HG03432 (cell line): Measurements from ENCODE around the gene ENO4.

Experiments
- ATAC-seq: cut with Tn5 transposase; IDR thresholded peaks from one replicate; pipeline ENCODE4 v1.9.1; 2021; ENCODE audit warnings: mild to moderate bottlenecking, moderate library complexity; ENCODE audit not compliant: unreplicated experiment

ENO4 gene

DNA sequence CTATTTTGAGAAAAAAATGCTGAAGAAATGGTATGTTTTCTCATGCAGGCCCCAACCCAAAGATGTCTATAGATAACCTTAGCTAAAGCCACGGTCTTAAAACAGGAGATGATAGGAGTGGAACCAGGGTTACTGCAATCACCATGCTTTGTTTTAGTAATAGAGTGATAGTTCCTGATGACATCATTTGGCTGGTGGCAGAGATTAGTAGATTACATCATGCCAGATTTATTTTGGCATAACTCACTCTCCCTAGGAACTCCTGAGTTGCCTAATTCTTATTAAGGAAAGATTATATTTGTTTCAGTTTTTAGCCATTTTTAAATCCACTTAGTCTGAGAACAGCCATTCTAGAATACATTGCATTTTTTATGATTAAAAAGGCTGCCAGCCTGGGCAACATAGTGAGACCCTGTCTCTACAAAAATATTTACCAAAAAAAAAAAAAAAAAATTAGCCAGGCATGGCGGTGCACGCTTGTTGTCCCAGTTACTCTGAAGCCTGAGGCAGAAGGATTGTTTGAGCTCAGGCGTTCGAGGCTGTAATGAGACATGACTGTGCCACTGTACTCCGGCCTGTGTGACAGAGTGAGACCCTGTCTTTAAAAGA is 17.8 kb downstream of the ENO4 start:
- no peak for ATAC-seq

DNA sequence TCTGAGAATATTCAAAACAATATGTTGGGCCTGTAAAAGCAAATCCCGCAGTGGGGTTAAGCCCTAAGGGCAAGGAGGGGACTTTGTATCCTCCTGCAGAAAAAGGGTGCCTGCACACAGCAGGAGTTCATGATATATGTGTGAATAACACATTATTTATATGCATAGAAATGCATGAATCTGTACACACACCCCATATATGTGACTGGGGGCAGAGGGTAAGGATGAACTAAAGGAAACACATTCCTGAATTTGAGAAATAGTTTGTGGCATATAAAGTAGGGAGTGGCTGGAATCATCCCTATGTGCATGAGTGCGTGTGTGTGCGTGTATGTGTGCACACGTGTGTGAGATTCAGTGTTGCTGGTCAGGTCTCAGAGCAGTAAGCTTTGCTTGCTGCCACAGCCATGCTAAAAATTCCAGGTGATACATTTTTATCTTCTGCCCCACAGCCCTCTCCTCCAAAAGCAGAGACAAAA is 18.9 kb downstream of the ENO4 start:
- no peak for ATAC-seq

DNA sequence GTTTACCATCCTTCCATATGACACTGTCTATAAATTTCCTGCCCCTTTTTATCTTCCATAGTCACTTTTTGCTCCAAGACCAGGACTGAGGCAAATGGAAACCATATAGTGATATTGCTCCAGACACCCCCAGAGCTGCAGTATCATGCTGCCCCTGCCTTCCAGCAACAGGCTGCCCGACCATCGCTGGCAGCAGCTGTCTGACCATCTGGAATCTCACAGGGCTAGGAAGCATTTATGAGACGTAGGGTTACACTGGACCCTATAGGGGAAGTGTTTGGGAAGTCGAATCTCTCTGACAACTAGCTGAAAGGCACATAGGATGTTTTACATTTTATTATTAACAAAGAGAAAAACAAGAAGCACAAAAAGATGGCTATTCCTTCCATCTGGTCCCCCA is 19.4 kb downstream of the ENO4 start:
- no peak for ATAC-seq

DNA sequence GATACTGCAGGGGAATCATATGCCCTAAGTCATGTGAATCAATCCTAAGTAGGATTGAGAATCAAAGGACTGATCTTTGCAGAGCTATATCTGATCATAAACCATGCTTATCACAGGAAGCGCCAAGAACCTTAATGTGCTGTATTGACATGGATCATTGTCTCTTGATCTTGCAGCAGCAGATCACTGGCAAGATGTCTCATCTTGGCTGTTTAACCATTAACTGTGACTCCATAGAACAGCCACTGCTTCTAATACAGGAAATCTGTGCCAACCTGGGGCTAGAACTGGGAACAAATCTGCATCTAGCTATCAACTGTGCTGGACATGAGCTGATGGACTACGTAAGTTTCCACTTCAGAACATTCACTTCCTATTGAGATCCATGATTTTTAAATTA is 21.6 kb downstream of the ENO4 start:
- ATAC-seq, result no peak

DNA sequence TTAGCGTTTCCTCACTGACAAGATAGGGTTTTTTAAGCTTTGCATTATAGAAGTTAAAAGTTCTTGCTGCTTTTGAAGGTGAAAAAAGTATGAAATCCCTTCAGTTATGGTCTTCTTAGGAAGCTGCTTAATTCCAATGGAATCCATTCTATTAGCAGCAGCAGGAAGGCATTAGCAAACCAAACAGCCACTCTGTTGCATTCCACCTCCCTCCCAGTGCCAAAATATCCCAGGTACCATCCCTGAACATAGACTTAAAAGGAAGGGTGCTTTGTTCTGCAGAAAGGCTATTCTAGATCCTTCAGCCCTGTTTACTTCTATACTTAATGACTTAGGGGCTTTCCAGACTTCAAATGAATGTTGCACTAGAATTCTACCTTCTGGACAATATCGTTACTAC is 23.8 kb downstream of the ENO4 start:
- ATAC-seq, result no peak

DNA sequence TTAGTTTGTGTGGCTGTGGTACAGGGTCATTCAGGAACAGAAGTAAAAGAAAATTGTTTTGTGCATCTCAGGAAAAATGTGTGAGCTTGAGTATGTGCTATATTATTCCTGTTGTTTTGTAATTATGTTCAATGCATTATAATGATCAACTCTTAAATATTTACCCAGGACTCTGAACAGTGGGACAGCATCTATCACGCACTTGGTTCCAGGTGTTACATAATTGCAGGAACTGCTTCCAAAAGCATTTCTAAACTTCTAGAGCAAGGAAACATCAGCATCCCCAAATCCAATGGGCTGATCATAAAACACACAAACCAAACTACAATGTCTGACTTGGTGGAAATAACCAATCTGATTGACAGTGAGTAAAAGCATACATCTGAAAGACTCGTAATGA is 26.6 kb downstream of the ENO4 start:
- no peak for ATAC-seq

DNA sequence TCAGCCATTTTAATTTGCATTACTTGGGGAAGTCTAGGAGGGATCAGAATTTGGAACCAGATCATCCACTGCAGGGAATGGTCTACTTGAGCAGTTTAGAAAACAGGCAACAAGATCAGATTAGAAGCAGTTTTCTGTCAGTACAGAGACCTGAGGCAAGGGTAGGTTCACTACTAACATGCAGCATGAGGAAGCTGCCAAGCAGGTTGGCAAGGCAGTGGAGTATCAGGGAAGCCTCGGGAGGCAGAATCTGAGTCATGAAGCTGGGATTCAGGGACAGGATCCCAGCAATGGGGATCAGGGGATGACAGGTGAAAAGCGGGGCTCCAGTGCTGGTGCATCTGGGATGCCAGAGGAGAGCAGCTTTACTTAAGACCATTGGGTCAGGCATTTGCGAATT is 28.1 kb downstream of the ENO4 start:
- no peak for ATAC-seq

DNA sequence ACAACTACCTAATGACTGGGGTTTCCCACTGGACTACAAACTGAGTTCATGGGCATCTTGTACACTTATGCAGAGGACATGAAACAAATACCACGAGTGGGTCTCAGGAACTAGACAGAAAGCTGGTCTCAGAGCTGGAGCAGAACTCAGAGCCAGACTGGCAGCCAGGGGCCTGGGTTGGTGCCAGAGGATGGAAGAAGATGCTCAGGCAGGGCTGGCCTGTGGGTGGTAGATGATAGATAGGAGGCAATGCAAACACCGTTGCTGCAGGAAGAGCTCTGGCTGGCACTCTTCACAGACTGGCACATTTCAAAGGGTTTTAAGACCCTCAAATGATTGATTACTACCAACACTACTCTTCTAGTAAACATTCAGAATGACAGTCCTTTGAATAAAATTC is 28.8 kb downstream of the ENO4 start:
- ATAC-seq, result no peak

DNA sequence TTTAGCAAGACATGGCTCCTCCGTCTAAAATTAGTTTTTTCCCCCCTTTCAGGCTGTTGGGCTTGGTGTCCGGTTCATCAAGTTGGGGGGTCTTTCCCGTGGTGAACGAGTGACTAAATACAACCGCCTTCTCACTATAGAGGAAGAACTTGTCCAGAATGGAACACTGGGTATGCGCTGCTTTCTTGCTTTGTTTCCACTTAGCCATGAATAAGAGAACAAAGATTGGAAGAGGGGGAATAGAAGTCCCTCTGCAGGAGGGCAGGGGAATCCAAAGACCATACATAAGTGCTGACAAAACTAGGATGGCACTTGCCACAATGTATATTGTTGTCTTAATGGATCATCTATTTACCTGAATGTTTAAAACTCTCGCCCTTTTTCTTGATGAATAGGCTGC is 30.5 kb downstream of the ENO4 start:
- no peak for ATAC-seq

DNA sequence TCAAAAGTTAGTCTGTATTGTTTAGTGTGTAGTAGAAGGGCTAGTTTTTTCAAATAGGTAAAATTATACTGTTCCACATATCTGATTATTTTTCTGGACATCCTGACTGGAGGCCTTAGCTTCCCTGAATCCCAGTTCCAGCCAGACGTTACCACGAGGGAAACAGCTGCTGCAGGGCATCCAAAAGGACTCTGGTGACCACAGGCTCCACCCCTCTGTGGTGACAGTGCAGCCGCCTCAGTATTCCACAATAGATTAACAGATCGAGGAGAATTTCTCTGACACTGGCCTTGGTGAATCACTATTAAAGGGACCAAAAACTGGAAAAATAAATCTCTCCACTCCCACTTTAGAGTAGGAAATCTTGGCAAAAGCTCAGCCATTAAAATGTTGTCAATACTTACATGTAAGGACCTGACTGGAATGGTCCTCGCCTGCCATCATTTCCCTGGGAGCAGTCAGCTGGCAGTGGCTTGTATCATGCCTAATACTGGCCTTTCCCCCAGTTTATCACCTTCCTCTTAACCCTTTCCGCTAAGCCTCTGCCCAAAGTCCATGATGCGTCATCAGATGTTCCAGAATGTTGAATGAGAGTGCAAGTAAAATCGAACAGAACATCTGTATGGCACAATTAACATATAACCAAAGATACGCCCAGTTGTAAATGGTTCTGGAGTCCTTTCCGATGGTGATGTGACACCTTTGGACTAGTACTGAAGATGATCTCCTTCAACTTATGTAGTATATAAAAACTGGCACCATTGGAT is 31.6 kb downstream of the ENO4 start:
- no peak for ATAC-seq

DNA sequence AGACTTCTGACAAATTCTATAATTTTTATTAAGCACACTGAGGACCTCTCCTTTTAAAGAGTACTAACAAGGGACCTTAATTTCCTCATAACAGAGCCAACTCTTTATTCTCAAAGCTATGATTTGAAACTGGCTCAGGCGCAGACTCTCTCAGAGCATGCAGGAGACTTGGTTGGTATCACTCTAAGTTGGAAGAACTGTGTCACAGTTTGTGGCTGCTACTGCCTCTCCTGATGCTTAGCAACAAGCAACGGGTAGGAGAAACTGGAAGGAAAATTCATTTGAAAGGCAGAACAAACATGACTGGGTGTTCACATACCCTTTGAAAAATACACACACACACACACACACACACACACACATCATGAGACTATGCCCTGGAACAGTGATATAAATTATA is 33.3 kb downstream of the ENO4 start:
- ATAC-seq, result no peak

DNA sequence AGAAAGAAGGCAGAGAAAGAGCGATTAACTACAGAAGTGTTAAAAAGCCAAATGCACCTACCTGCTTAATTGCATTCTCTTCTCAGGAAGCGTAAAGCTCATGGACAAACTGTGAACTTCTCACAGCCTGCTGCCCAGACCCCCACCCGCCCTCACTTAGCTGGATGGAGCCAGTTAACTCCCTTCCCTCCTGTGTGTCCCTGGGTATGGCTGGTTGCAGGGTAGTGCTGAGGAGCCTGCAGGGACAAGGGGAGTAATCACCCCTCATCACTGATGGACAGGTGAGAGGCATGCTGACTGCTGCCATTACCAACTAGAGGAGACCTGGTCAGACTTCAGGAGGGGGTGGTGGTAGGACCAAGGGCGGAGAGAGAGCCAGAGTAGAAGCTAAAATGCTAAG is 37.5 kb downstream of the ENO4 start:
- no peak for ATAC-seq

DNA sequence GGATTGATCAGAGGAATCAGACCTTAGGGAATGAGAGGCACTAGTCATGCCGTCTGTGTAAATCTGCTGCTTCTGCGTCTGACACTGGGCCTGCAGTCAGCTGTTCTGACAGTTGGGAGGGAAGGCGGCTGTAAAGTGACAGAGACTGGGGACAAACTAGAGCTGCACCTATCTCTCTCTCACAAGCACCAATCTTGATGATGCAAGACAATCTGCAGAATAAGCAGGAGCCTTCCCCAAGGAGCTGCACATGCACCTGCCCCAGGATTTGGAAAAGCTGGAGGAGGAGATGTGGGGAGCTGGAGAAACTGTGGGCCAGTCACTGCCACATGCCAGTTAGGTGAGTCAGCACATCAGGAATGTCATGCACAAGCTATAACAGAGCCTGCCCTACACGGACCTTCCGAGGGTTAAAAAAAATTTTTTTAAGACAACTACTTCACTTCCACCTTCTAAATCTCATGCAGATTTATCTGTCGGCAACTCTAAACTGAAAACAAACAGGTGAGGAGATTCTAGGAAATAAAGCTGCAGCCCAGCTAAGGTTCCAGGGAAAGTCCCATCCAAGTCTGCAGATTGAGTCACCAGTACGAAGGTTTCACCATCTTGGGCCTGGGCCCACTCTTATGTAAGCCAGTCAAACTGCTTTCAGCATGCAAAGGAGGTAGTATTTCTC is 39.2 kb downstream of the ENO4 start:
- no peak for ATAC-seq

DNA sequence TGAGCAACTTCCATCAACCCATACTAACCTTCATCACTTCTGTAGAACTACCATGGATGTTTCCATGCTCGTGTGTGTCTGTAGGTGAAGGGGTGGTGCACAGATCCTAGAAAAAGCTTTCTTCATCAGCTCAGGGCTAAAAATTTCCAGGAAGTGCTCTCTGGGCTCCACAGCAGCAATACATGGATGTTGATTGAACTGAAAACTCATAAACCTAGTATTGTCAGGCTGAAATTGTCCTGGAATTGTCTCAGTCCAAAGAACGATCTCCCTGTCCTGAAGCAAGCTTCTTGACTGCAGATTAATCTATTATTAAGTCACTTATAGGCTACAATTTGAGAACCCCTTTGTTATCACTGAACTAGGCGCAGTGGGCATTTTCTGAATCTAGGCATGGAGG is 39.8 kb downstream of the ENO4 start:
- ATAC-seq, result no peak

DNA sequence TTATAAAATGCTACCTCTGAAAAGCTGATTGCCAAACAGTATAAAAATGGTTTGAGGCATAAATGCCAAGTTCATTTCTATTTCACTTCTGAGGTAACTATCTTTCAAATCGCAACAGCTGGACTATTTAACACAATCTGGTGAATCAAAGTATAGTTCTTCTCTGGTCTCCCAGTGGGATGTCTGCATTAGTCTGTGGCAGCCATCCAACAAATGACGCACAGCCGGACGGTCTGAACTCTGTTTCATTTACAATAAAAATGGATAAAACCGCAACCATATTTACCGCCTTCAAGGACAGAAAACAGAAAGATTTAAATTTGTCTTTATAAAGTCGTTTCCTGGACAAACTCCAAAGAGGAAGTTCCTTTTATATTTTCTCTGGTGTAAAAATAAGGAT is 41.9 kb downstream of the ENO4 start:
- no peak for ATAC-seq

DNA sequence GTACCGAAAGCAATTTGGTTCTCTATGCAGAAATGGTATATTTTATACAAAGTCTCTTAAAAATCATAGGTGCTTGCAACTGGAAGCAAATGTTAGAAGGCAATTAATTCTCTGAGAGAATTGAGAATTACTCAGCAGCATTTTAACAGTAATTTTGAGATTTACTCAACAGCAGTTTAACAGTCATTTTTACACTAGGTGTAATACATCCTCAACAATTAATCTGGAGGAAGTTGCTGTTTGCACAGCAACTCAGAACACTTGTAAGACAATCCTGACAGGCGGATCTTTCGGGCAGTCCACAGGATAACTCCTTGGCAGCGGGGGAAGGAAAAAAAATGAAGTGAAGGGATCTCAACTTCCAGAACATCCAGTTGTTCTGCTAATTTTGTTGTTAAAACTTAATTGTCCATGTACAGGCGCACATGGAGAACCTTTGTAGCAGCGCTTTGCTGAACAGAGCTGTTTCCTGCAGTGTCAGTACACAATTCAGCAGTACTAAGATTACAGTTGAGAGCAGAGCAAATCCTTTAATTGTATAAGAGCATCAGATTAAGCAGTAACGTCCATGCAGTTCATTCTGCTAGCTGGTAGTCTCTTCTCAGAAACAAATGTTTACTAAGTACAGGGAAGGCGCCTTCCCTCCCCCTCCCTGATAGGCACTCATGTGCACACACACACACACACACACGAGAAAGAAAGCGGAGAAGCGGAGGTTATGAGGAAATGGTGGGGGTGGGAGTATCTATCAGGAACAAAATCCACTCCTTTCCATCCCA is 43.8 kb downstream of the ENO4 start:
- no peak for ATAC-seq

DNA sequence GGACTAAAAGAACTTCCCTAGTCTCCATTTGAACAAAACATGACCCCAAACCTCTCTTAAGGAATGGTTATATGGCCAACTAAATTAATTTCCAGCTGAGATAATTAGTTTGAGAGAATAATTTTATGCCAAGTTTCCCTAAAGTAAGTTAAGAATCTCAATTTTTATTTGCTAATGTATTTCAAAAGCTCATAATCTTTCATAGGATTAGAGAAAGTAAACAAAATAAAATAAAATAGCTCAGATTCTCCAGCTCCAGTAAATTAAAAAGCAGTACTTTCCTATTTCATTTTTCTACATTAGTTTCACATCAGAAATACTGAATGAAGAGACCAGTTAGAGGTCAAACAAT is 44.4 kb downstream of the ENO4 start:
- ATAC-seq, result no peak

DNA sequence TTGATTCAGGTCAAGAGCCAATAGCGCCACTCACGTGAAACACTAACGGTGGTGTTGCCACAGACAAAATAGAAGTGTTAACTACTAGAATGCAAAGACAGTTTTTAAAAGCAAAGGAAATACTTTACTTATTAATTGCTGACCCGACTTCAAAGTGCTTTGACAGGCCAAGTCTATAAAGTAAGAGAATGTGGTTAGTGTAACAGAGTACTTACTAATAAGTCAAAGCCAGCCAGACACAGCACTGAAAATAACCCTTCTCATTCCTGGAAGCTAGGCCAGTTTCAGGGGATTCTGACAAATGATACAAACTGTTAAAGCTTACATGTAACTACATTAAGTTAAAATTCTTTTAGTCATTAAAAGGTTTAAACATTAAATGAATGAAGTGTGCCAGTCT is 50.3 kb downstream of the ENO4 start:
- no peak for ATAC-seq

DNA sequence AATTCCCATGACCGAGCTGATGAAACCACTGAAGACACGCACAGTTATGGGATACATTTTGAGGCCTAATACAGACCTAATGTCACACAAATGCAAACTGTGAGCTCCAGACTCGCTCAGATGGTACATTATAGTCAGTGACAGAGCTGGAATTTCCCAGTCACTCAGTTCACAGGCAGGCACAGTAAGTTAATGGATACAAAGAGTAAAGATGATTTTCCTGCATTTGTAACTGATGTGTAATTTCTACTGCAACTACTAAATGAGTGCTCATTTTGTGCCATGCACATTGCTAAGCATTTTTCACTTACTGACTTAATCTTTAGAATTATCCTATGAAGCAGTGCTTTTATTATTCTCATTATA is 56.5 kb downstream of the ENO4 start:
- ATAC-seq, result no peak

DNA sequence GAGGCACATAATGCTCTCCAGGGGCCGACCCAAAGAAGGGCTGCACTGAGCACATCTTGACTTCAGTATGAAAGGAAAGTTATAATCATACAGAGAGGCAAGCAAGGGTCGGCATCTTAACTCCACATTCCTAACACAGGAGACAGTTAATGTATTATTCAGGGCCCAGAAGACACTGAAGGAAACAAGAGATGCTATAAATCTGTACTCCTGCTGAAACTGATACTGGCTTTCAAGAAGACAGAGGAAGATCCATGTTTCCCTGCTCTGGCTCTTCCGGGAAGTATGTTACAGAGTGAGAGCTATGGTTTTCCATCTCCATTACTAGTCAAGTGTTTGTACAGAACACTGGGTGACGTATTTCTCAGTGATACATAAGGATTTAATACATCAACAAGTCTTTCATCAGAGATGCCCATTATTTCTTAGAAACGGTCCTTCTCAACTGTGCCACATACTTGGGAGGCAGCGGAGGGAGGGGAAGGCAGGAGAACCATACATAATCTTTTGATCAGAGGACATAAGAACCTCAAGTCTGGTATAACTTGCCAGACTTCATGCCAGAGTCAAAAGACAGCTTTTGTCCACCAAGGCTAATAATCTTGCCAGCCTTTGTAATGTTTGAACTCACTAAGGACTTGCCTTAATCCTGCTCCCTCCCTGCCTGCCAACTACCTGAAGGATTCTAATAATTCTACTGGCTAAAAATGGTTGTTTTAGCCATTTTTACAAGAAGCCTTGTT is 58.1 kb downstream of the ENO4 start:
- no peak for ATAC-seq

DNA sequence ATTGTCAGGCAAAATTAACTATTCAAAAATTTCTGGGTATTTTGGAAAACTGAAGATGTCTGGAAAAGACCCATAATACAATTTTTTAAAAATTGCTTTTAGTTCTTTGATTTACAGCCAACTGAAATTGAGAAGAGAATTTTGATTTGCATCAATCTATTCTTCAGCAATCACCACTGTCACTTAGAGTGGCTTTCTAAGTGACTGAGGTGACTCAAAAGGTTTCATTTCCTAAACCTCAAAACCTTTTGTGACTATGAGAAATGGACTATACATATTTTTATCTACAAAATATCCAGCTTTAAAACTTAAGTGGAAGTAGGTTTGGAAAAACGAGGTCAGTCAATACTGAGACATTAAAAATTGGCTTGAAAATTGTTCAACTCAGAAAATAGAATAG is 60.0 kb downstream of the ENO4 start:
- ATAC-seq, result no peak
